HL-60 (cell line): ENCODE measurements around the gene NAIF1.
"Not testable (repeated sequence)": the region's sequence is repeated elsewhere in the genome, so short reads cannot be mapped to it uniquely, and the experiment has no call there.

Source experiments
- DNase-seq, 2 experiments: peaks; one replicate each; pipeline ENCODE4 v3.0.0-alpha.2; 2010 to 2020; ENCODE audit warnings: low read depth in 1 of 2, low spot score in 1 of 2
- H3K27ac ChIP-seq: fragments of 250-450 bp; sonication (Bioruptor Pico); replicated peaks from 2 replicates; pipeline ENCODE4 v1.5.1; 2020; ENCODE audit warnings: mild to moderate bottlenecking, moderate library complexity
- H3K27me3 ChIP-seq: fragments of 250-450 bp; sonication (Bioruptor Pico); 2 replicates; pipeline ENCODE4 v1.5.1; 2021; ENCODE audit warnings: mild to moderate bottlenecking, moderate library complexity; ENCODE audit not compliant: insufficient read depth, poor library complexity, severe bottlenecking
- H3K4me3 ChIP-seq: replicated peaks from 2 replicates; pipeline ENCODE4 v1.5.1; 2011; ENCODE audit warnings: mild to moderate bottlenecking, control low read depth, low read length; ENCODE audit not compliant: insufficient read depth
- CTCF ChIP-seq: IDR thresholded peaks from one replicate; pipeline ENCODE4 v1.5.1; 2011; ENCODE audit warnings: low read length, control low read depth, inconsistent platforms; ENCODE audit not compliant: insufficient read depth
- GABPA ChIP-seq: IDR thresholded peaks from 2 replicates; pipeline ENCODE4 v1.6.1; 2012; ENCODE audit warnings: low read depth
- POLR2AphosphoS5 ChIP-seq: IDR thresholded peaks from 2 replicates; pipeline ENCODE4 v1.6.1; 2012; ENCODE audit warnings: low read depth
- REST ChIP-seq: IDR thresholded peaks from 2 replicates; pipeline ENCODE4 v1.6.1; 2012; ENCODE audit warnings: low read depth; ENCODE audit not compliant: insufficient replicate concordance
- SPI1 ChIP-seq: IDR thresholded peaks from 2 replicates; pipeline ENCODE4 v1.6.1; 2012; ENCODE audit warnings: low read depth, mild to moderate bottlenecking, borderline replicate concordance

The NAIF1 gene

DNA sequence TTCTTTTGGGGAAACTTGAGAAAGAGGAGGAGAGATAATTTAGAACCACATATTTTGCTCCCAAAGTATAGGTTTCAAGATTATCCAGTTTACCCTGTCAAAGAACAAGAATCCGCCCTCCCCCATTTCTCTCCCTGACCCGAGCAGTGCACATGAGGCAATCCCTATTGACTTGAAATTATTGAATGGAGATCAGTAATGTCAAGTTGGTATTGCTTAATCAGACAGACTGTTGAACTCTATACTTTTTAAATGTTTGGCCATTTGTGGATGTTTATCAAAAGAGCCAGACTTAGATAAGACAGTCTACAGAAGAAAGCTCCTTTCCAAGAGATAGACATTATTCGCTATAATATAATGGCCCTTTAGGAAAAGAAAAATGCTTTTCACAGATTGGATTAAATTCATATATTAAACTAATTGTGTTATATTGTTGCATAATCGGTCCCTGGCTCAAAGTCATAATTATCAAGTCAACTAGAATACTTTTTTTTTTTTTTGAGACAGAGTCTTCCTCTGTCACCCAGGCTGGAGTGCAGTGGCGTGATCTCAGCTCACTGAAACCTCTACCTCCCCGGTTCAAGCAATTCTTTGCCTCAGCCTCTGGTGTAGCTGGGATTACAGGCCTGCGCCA, 6.2 kb upstream of the NAIF1 start:
- Histone ChIP-seq H3K4me3 (no peak overlapping the region), H3K27ac (peak overlapping the region; percentile 74), H3K27me3 (no peaks in the 10 kb centered on the region)
- no peak for TF ChIP-seq REST
- TF ChIP-seq POLR2AphosphoS5: no peak
- no peak for TF ChIP-seq CTCF
- no peak for TF ChIP-seq GABPA
- TF ChIP-seq SPI1: no peak
- no peak for DNase-seq

GRCh38 chr9:128072144-128073021, 5.3 kb upstream of the NAIF1 start:
- TF ChIP-seq GABPA (peak; percentile 61; the same call in 1 of the 2 replicates), REST (peak; percentile 9), SPI1 (peak; percentile 63; the same call in 1 of the 2 replicates), POLR2AphosphoS5 (peak; percentile 18), CTCF (no peak)
- no peak overlapping the region for H3K4me3 ChIP-seq
- peak overlapping the region; percentile 74 for H3K27ac ChIP-seq
- H3K27me3 ChIP-seq: no peaks in the 10 kb centered on the region
- peak; percentile 67 to 91 for DNase-seq

- H3K4me3 ChIP-seq, DNase-seq, H3K27me3 ChIP-seq: not testable (repeated sequence)
- H3K27ac ChIP-seq: peak overlapping the region; percentile 74
Observed at GRCh38 chr9:128071475-128071874, 4.4 kb upstream of the NAIF1 start.

DNA sequence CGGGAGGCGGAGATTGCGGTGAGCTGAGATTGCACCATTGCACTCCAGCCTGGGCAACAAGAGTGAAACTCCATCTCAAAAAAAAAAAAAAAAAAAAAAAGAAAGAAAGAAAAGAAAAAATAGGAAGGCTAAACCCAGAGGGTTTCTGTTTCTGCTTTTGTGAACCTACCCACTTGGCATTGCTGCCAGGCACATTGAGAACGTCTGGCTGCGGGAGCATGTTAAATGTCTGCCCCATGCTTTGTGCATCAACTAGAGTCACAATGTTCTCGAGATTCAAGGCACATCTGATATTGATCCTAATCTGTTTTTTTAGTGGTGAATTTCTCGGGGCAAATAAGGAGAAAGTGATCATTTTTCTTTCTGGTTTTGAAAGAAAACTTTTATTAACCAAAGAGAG, 3.8 kb upstream of the NAIF1 start:
- peak overlapping the region; percentile 74 for H3K27ac ChIP-seq
- no peak for TF ChIP-seq GABPA
- no peak for TF ChIP-seq POLR2AphosphoS5
- TF ChIP-seq SPI1: no peak
- no peak for TF ChIP-seq REST
- TF ChIP-seq CTCF: no peak
- H3K4me3 ChIP-seq: no peak overlapping the region
- H3K27me3 ChIP-seq: no peaks in the 10 kb centered on the region
- DNase-seq: peak in 1 of 2 experiments; percentile 41
